Stimulated activated CD4-positive, alpha-beta T cell treated with anti-CD3 and anti-CD28 coated beads, Interleukin-4, amount 100 ng/mL, for 4 hours (primary cell): Measurements from ENCODE around the gene ADAMTS2.

Source experiments
- DNase-seq, 2 experiments: peaks; one replicate each; pipeline ENCODE4 v3.0.0-alpha.2; 2020

The ADAMTS2 gene

DNA sequence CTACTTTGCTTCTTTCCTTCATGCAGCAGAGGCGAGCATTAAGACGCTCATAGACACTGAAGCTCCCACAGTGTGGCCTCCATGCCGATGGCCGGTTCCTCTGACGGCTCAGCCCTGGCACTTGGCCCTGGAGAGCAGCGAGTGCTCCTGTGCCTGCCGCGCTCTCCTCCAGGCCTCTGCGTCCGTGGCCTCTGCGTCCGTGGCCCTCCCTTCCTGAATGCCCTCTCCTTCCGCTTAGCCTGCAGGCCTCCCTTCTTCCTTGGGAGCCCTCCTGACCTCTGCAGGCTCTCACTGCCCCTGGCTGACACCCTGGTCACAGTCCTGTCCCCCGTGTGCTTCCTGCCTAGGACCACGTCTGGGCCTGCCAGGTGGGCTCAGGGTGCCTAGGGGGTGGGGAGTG lies 192.3 kb downstream of the ADAMTS2 start:
- no peak for DNase-seq

DNA sequence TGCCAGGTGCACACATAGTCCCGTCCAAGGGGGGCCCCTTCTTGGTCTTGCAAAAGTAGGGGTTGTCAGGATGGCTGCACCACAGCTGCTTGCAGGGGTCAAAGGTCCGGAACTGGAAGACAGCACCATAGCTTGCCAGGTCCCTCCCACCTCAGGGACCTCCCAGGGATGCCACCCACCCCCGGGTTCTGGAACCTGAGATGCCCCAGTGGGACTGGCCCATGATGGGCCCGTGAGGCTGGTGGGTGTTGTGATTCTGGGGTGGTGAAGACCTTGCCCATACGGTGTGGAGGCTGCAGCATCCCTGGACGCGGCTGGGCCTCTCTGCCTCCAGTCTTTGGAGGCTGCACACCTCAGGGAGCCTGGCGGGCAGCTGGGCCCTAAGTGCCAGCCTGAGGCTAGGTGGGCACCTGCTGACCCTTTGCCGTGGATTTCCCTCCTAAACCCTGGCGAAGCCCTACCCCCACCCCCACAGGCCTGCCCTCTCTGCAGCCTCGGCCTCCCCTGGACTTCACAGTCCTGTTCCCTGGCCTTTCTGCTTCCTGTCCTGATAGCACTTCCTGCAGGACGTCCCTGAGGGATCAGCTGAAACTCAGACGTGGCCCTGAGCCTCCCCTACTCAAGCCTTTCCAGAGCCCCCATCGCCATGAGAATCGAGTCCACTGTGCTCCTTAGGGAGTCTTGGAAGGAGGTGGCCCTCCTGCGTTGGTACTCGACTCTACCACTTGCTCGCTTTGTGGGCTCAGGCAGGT lies 192.9 kb downstream of the ADAMTS2 start:
- DNase-seq: no peak

DNA sequence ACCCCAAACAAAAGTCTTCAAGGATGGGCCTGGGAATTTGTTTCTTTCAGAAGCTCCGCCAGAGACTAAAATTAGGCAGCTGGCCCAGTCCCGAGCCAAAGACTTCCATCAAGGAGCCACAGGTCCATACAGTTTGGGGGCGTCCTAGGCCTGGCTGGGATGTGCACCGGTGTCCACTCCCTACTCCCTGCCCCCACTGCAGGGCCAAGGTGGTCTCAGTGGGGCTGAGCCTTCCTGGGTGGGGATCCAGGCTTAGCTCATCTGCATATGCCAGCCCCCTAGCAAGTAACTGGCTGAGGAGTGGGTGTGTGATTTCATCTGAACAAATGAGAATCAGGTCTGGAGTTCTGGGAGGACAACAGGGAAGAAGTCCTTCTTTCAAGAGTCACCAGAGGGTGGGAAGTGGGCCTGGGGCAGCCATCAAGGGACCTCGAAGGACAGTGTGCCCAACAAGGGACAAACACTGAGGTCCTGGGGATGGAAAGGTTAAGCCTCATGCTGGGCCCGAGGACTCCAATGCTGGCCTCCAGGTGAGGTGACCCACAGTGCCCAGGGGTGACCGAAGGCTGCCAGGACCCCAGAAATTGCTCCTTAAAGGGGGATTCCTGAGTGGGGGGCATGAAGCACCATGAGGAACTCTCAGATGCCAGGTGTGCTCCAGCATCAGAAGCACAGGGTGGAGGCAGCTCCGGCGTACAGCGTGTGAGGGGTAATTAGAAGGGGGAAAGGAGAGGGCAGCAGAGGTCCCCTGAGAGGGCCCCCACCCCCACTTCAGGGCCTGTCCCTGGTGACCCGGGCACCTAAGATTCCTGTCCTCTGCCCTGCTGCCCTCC lies 193.8 kb downstream of the ADAMTS2 start:
- no peak for DNase-seq

DNA sequence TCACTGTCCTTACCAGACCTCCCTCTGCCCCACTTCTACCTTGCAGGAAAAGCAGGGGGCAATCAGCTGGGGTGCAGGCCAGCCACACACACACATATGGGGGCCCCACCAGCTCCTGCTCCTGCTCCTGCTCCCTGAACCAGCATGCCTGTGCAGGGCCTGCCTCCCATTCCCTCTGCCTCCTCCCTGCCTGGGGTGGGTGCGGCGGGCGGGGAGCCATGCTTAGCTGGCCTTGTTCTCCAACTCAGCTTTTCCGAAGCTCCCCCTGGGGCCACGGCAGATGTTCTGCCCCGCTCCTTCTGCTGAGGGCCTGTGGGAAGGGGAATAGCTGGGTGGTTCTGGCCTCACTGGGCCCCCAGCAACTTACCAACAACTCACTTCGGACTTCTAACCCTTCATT lies 195.2 kb downstream of the ADAMTS2 start:
- DNase-seq: no peak

DNA sequence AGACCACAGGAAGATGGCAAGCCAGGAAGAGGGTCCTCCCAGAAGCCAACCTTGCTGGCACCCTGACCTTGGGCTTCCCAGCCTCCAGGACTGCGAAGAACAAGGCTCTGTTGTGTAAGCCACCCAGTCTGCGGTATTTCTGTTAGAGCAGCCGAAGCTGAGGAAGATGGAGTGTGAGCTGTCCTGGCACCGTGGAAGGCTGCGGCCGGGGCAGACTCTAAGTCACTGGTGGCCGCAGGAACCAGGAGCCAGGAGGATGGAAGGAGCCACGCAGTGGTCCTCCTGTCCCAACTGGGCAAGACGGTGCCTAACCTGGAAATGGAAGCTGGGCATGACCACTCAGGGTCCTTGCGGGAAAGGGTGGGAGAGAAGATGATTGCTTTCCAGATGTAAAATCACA lies 196.0 kb downstream of the ADAMTS2 start:
- DNase-seq: no peak

DNA sequence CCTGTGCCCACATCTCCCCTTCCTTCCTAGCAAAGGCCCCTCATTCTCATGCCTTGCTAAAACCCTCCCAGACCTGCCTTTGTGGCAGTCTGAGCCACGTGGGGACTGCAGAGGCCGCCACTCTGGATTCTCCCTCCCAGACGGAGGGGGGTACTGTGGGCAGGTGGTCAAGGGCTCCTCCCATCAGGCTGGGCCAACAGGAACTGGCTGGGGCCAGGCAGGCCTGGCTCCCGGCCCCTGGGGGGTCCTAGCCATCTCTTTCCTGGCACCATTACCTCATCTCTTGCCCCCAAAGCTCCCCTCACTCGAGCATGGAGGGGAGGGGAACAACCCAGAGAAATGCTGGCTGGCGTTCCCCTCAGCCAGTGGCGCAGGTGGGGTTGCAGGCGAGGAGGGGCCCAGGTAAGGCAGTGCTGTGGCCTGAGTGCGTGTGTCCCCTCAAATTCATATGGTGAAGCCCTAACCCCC lies 196.5 kb downstream of the ADAMTS2 start:
- no peak for DNase-seq

DNA sequence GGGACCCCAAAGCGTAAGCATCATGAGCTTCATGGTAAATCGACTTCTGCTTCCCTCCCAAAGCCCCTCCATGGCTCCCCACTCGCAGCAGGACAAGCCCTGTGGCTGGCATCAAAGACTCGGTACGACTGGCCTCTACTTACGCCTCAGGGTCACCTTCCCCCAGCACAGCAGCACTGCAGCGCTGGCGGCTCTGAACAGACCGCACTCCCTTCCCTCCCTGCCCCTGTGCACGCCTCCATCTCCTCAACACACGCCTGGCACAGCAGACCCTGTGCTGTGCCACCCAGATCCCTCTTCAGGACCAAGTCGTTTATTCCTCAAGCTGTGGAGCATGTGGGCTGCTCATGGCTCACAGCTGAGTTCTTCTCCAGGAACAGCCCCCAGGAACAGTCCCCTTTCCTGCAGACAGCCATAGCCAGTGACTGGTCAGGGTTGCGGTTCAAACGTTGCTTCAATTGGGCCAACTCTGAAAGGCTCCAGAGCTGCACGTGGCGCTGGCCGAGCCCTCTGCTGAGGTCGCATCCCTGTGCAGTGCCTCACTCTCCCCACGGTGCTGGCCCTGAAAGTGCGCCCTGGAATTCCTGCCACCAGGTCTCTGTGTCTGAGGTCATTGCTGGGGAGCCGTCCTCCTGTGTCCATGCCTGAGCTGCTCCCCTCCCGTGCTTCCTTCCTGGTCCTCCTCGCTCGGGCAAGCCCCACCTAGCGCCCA lies 197.1 kb downstream of the ADAMTS2 start:
- DNase-seq: no peak

DNA sequence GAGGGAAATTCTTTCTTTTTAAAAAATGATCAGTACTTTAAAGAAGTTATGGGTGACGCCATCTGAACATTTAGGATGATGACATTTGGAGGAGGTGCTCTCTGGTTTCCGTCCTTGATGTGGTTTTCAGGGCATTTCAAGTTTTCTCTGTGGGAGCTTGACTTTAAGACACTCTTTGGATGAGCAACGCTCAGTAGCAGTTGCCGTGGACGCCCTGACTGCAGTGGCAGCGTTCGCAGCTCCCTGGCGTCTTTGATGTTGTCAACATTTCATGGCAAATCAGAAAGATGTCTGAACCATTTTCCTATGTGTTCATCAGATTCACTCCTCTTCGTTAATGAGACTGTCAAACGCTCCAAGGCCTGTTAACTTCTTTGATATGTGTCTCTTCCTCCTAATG lies 199.0 kb downstream of the ADAMTS2 start:
- DNase-seq: peak; percentile 45 to 64

DNA sequence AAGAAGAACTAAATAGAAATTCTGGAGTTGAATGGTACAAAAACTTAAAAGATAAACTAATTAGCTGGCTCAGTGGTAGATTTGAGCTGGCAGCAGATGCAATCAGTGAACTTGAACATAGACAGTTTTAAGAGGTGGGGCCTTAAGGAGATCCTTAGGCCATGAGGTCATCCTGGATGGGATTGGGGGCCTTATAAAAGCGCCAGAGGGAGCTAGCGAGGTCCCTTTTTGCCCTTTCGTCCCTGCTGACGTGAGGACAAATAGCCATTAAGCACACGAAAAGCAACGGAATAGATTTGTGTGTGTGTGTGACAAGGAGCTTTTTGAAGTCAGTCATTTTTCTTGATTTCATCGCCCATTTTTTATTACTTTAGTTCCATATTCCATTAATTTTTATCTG lies 201.8 kb downstream of the ADAMTS2 start:
- no peak for DNase-seq

DNA sequence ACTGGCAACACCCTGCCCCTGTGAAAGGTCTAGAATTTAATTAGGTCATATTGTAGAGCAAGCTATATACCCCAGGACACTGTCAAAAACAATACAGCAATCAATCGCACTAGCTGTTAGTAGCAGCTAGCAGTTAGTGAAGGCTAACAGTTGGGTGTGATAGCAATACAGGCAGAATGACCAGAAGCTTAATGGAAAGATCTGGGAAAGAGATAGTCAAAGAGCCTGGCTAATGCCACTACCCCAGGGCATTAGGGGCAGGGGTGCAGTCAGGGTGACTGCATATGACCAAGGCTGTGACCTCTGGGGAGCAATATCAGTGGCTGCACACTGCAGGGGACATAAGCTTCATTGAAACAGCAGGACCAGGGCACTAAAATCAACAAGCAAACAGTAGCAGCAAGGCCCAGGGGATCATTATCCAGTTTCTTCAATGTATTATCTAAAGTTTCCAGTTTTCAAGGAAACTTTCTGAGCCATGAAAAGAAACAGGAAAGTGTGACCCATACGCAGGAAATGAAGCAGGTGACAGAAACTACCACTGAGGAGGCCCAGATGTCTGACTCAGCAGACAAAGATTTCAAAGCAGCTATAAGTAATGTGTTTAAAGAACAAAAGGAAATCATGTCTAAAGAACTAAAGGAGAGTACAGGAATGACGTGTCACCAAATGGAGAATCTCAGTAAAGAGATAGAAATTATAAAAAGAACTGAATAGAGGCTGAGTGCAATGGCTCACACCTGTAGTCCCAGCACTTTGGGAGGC lies 202.6 kb downstream of the ADAMTS2 start:
- peak in 1 of 2 experiments; percentile 26 for DNase-seq

DNA sequence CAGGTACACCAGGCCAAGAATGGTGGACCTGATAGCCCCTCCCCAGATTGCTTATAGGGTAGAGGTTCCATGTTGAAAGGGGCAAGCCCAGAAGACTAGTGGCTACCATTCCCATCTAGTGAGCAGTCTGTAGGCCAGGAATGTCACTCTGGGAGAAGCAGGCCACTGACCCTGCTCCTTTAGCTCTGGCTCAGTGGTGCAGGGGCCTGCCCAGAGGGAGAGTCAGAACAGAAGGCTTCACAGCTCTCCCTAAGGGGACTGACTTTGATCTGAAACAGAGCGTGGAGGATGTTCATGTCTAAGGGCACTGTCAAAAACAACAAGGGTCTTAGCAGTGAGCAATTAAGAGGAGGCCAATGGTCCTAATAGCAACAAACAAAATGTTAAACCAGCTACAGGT lies 203.4 kb downstream of the ADAMTS2 start:
- no peak for DNase-seq

DNA sequence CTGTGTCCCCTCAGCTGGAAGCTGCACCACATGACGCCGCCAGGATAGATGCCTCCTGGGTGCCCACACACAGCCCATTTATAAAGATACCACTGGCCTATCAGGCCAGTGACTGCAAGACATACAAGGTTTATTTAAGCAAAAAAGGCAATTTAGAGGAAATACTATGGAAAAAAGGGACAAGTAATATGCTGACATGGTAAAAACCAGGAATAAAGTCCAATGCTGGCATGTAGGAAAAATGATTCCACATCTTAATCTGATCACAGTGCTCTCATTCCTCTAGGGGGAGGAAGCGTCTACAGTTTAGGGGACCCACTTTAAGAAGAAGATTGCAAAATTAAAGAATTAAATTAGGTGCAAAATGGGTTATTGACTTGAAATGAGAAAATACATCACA lies 205.0 kb downstream of the ADAMTS2 start:
- DNase-seq: no peak

DNA sequence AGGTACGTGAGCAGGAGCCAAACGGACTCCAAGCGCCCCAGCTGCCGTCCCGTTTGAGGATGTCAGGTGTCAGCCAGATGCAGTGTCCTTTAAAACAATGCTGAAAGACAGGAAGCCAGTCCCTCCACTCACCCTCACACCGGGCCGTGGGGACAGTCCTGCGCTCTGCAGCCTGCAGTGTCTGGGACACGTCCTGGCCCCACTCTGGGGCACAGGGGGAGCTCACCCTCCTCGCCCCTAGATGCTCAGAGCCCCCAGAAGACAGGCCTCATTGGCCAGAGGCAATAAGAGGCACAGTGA lies 205.4 kb downstream of the ADAMTS2 start:
- no peak for DNase-seq

DNA sequence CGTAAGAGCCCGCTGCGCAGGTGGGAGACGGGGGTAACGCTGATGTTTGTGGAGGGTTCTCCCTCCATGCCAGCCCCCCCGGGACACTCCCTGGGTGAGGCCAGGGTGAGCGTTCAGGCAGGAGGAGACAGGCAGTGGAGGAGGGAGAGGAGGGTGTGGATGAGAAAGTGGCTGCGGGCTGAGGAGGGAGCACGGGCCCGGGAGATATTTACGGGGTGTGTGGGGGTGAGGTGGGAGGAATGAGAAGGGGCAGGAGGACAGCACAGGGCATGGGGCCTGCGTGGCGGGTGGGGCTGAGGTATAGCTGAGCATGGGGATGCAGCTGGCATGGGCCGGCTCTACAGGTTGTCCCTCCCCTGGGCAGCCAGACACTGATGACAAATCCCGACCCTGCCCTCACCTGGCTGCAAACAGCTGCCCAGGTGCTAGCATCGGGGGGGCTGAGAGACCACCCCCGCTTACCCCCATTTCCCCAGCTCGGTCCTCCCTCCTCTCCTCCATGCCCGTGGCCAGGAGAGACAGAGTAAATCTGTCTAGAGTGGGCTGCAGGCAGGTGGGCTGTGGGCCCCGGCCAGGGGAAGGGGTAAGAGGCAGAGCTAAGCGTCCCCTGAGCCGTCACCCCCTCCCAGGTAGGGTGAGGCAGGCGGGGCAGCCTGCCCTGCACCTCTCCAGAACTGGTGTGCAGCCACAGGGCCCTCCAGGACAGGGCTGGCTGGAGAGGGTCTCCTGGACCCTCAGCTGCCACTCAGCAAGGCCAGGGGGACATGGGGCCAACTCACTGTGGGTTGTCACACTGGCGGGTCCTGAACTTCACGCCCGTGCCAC lies 205.9 kb downstream of the ADAMTS2 start:
- DNase-seq: no peak

DNA sequence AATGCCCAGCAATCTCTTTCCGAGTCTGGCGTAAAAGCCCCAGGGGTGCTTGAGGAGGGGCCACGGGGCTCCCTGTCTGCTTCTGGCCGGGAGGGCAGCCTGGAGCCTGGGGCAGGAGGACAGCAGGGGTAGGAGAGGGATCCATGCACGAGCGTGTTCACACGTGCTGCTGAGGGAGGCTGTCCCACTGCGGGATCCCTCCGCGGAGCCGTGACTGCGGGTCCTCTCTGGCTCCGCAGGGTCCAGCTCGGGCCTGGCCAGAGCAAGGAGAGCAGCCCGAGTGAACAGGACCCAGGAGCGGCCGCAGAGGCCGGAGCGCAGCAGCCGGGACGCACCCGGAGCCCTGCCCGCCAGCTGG lies 206.7 kb downstream of the ADAMTS2 start:
- DNase-seq: no peak

DNA sequence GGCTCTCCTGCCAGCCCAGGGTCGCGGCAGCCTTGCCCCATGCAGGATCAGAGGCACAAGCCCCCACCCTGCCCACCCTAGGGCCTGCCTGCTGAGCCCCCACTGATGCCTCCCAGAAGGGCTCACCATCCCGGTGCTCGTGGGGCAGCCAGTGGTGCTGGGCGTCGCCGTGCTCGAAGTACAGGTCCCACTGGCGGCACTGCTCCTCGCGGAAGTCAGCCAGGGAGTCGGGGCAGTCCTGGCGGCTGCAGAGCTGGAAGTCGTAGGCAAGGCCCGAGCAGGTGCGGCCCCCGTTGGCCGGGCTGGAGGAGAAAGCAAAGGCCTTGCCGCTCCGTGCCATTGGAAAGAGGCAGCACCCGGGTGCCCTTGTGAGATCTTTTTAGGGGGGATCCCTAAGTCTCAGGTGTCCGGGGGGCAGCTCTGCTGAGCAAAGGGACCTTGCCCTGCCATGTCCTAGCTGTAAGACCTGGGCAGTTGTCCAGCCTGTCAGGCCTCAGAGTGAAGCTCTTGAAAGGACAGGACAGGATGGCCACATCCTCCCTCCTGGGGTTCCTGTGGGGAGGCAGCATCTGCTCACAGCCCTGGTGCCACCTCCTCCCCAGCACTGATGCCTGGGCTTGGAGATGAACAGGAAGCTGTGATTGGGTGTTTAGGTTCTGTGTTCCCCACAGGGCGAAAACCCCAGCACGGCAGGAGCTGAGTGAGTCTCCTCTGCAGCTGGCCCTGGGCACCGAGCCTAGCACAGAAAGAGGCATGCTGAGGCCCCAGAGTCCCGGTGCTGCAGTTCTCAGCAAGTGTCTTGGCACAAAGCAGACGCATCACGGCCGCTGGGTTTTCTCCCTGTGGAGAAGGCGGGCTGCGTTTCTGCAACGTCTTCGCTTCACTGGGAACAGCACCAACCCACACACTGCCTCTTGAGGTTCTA lies 207.4 kb downstream of the ADAMTS2 start:
- no peak for DNase-seq

DNA sequence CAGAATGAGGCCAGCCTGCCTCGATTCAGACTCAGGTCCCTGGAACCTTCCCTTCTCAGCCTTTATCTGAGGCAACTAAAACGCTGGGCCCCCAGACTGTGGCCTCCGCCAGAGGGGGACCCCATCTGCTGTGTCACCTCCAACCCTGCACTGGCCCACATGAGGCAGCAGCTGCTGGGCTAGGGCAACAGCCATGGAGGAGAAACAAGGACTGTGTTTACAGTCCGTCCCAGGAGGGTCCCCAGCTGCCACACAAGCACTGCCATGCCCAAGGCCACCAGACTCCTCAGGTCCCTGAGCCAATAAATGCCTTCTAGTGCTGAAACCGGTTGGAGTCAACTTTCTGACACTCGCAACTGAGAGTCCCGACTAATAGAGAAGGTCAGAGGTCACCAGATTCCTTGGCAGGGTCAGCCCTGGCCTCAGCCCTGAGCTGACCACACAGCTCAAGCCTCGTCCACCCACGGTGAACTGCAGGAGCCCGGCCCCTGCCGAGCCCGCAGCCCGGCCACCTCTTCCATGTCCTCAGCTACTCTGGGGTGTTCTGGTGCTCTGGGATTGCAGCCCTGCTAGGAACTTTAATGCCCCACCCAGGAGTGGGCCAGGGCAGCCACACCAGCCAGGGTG lies 208.1 kb downstream of the ADAMTS2 start:
- DNase-seq: no peak

DNA sequence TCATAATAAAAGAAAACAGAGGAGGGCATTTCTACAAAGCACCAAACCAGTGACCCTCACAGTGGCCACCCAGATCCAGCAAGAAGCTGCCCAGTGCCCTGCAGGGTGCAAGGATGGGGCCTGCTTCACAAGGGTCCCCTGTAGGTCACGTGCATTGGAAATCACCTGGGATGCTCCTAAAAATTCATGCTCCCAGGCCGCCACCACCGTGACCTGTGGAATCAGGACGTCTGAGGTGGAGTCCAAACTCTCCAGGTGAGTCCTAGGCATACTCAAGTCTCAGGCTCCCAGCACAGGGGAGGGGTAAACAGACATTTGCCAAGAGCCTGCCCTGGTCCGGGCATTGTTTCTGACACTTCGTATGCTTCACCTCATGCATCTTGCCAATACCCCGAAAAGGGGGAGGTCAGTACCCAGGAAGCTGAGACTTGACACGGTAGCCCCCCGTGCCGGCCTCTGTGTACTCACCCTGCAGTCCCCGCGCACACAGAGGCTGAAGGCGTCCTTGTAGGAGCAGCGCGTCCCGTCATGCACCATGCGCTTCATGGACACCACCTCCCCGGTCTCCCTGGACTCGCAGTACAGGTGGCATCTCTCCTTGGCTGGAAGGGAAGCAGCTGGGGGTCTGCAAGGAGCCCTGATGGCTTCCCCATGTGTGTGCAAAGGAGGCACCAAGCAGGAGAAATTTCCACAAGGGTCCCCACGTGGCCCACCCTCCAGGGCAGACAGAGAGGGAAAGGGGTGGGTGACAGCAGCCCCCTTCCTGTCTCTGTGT lies 209.6 kb downstream of the ADAMTS2 start:
- no peak for DNase-seq

DNA sequence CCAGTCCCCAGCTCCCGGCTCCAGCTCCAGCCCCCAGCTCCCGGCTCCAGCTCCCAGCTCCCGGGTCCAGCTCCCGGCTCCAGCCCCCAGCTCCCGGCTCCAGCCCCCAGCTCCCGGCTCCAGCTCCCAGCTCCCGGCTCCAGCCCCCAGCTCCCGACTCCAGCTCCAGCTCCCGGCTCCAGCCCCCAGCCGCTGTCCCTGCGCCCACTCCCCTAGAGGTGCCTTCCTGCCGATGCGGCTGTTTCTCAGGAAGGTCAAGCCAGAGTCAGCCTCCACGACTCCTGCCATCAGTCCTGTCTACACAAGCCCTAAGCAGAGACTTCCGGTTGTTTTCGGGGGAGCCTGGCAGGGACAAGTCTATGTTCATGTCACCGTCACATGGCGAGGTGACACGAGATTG lies 210.3 kb downstream of the ADAMTS2 start:
- no peak for DNase-seq

DNA sequence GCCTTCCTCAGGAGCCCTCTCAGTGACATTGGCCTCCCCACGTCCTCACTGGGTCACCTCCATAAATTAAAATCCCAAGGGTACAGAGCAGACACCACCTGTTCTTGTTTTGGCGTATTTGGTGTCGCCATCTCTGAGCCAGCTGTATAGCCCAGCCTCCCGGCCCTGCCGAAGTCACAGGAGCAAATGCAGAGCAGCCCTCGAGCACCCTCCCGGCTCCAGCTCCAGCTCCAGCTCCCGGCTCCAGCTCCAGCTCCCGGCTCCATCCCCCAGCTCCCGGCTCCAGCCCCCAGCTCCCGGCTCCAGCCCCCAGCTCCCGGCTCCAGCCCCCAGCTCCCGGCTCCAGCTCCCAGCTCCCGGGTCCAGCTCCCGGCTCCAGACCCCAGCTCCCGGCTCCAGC lies 210.8 kb downstream of the ADAMTS2 start:
- DNase-seq: no peak
